GOT3 (cell line): Measurements from ENCODE around the gene CTDSP2.
A peak's percentile ranks its signal among the peaks of the same experiment; 100 is the strongest.
"Not testable (repeated sequence)": the region's sequence is repeated elsewhere in the genome, so short reads cannot be mapped to it uniquely, and the experiment has no call there.

ENCODE experiments used
- DNase-seq: peaks from one replicate; lab custom pipeline; 2025; ENCODE audit warnings: mixed read lengths; lab: John Stamatoyannopoulos, UW

The CTDSP2 gene, protein sequence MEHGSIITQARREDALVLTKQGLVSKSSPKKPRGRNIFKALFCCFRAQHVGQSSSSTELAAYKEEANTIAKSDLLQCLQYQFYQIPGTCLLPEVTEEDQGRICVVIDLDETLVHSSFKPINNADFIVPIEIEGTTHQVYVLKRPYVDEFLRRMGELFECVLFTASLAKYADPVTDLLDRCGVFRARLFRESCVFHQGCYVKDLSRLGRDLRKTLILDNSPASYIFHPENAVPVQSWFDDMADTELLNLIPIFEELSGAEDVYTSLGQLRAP

DNA sequence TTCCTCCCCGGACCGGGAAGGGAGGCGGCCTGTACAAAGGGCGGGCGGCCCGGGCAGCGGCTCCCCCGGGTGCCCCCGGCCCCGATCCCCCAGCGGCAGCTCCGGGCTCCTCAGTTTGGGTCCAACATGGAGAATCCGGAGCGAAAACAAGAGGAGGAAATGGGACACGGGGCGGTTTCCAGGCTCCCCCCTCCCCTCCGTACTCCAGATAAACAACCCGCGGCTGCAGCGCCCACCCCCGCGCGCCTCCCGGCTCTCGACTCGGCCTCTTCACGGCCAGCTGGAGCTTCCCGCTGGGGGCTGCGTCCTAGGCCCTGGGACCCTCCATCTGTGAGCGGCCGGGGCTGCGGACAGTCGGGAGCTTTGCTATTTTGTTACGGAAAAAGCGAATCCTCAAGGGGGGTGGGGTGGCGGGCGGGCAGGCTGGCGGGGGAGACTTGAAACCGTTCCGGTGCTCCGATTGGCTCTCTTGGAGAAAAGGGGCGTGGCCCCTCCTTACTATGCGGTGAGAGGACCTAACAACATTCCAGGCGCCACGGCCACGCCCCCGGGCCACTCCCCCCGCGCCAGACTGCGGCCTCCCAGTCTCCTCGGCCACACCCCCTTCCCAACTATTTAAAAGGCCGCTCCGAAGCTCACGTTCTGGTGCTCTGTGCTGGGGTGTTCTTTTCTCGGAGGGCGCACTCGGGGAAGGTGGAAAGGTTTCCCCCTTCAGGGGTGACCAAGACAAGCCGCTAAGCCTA, at the start of gene CTDSP2:
Gene CTDSP2, minus strand, starts transcription at position 153 of the 743 bp plus-strand sequence. CDS start 294 bp downstream, outside the sequence.
- peak; percentile 100 for DNase-seq

DNA sequence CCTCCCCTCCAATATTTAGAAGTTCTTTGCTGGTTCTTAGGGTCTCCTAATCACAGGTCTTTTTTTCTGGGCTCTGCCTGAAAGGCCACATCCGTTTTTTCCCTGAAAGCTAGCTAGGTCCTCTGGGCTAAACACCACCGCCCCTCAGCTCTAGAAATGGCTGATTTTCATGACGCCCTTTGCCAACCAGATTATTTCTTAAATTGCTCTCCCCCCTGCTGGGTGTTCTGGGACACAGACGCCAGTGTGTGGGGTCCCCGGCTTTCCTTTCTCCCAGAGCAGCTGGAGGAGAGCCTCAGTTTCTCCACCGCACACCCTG, 49.5 kb upstream of the CTDSP2 start:
- no peak for DNase-seq

DNA sequence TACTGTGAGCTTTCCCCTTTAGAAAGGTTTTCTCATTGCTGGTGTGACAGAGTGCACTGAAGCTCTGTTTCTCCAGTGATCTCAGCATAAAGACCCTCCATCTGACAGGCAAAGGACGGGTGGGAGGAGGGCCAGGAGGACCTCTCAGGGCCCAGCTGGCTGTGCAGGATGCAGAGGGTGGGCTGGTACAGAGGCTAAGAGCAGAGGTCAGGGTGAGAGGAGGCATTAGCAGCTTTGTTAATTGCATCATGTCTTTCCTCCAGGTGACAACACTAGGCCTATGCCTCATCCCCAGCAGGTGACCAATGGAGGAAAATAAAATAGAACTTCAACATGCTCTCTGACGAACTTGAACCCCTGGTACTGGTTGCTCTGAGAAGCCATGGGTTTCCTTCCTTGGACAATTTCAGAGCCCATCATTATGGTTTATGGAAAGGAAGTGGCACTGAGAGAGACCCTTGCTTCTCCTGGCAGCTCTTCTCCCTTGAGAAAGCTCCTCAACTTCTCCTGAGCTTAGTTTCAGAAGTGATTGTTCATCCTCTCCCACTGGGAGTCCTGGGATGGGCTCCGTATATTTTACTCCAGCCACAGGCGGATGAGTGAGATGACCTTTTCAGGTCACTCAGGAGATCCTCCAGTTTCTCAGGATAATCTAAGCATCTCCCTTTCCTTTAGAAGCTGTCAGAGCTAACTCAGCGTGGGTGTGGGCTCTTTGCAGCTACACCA, 49.0 kb upstream of the CTDSP2 start:
- DNase-seq = no peak

DNA sequence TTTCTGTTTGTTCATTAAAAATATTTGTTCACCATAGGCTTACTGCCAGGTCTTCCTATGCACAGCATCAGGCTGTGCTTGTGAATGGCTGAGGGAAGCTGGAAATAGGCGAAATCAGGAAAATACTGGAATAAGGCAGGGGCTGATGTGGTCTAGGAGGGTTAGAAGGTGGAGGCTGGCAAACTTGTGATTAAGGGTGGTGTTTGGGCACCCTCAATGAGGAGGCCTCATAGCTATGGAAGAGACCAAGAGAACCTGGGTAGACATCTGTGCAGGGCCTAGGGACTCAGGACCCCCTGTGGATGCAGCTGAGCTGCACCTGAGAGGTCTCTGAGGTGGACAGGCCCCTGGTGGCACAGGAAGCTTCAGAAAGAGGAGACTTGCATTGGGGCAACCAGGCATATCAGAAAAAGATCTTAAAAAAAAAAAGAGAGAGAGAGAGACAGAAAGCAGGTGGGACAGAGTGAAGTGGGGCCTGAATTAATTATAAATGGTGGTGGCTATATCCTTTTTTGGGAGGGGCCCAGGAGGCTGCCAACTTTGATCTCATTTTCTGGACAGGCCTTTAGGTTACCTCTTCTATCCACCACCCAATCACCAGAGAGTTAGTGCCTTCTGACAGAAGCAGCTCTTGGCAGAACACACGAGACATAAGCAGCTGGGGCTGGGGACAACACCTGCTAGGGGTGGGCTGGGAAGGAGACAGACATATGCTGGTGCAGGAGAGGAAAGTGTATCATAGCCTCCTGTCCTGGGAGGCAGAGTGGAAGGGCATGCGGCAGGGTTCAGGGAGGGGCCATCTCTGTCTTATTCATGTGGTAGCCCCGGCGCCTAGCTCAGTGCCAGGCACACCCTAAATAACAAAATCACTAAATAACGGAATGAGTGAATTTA, 48.1 kb upstream of the CTDSP2 start:
- DNase-seq = no peak

DNA sequence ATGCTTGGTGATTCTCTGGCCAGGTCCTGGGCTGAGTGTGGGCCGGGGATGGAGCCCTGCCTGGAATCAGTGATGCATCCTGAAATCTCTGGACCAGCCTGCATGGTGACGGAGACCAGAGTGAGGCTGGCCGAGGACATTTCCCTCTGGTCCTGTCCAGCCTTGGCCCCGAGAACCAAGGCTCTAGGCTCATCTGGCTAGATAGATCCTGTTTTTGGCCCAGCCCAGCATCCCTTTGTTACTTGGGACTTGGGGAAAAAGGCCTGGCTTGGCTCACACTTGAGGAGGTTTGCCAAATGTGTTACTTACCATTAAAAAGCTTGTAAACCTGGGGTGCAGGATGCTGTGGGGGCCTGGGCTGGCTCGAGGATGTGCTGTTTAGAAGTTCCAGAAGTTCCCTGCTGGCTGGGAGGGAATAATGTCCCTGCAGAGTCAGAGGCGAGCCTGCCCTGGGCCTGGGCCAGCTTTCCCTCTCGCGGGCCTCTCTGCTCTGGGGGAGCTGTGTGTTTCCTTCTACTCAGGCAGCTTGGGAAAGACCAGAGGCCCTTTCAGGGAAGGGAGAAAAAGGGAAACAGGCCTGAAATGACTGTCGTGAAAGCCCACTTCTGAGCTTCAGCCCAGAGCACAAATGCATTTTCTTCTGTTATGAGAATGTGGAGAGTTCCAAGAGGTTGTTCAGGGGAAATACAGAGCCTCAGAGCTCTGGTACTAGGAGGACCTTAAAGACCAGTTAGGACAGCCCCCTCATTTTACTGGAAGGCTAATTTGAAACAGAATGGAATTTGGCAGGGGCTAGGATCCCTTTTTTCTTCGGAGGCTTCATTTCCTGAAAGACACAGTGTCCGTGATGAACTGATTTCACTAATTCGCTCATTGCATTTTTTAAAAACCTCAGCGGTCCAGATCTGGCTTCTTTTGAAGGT, 47.2 kb upstream of the CTDSP2 start:
- DNase-seq = peak; percentile 100

DNA sequence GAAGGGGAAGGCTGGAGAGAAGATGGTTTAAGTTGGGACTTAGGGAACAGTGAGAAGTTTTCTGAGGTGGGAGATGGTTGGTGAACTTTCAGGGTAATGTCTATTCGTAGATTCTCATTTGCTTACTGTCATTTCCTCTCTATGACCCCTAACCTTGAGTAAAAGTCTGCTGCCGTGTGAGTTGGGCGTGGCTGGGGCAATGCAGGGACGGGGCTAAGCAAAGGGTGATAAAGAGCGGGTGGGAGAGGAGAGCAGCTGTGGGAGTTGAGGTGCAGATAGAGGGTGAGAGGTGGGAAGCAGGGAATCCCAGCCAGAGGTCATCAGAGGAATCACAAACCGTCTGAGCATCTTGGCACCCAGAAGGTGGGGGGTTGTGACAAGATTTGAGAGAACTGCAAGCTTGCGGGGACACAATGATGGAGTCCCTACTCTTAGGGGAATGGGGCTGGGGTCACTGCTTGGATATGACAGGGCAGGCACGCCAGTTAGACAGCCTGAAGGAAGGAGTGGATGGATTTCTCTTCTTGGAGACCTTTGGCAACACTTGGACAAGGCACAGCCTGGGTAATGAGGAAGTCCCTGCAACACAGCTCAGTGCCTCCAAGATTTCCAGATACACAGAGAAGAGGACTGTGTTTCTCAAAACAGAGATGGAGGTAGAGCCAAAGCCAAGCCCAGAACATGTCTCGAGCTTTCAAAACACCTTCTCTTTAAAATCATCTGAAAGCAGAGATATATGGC, 45.9 kb upstream of the CTDSP2 start:
- no peak for DNase-seq

DNA sequence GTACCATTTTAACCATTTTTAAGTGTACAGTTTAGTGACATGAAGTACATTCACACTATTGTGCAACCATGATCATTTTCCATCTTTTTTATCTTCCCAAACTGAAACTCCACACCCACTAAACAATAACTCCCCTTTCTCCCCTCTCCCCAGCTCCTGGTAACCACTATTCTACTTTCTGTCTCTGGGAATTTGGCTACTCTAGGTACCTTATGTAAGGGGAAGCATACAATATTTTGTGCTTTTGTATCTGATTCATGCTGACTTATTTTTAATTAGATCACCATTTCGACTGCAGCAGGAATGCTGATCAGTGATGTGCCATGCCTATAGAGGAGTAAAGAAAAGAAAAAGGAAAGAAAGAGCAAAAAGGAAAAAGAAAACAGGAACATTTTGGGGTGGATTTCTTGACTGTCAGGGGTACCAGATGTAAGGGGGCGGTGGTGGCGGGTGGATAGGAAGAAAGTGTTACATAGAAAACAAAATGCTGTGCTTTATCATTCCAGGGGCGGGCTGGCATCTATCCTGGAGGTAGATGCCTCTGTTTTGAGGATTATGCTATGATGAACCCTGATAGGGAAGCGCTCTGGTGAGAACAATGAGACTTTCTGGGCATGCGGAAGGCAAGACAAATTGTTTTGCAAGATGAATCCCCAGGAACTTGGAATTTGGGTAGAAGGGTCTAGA, 45.2 kb upstream of the CTDSP2 start:
- DNase-seq = no peak

DNA sequence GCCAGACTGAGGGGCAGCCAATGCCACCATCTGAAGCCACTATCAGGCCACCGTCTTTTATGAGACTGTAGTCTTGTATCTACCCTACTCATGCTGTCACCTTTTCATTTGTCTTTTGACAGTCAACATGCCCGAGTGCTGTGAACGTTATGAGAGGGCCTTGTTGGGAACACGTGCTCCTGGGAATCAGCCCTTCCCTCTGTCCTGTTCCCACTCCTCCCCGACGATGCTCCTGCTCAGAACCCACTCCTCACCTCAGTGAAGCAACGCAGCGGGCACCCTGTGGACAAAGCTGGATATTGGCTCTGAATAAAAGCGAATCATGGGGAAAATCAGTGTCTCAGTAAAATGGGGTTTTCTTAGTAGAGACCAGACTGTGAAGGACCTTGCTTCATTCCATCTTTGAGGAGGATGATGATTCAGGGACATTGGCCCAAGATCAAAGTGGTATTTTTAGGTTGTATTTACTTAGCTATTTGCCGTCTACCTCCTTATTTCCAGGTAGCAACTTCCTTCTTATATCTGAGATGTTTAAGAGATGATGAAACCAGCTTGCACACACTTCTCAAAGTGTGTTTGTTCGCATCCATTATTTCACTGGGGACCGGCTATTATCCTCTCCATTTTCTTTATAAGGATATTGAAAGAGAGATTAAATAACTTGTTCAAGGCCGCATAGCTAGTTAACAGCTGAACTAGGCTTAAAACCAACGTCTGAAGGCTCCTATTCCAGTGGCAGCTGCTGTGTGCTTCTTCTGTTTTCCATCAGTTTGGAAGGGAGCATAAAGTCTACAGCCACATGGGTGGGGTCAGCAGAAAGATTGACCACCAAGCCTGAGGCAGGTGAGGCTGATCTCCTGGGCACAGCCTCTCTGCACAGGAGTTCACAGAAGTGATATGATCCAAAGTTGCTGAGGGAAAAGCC, 43.9 kb upstream of the CTDSP2 start:
- DNase-seq = no peak

DNA sequence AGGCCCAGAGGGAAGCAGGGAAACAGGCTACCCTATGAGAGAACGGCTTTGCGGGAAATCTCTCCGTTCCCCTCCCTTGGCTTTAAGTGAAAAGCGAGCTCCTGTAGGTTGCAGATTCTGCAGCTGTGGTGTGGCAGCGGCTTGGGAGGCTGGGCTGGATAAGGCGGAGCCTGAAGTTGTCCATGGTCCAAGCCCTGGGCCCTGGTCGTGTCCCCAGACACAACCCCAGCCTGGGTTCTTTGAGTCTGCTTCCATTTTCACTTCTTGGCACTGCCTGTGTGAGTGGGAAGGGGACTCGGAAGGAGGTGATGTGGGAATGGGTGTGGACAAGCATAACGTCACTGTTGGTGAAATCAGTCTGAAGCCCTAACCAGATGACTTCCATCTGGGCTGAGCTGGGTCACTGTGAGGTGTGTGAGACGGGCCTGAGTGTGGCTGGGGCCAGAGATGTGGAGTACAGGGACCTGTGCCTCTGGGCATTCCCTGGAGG, 43.0 kb upstream of the CTDSP2 start:
- DNase-seq = peak; percentile 97

DNA sequence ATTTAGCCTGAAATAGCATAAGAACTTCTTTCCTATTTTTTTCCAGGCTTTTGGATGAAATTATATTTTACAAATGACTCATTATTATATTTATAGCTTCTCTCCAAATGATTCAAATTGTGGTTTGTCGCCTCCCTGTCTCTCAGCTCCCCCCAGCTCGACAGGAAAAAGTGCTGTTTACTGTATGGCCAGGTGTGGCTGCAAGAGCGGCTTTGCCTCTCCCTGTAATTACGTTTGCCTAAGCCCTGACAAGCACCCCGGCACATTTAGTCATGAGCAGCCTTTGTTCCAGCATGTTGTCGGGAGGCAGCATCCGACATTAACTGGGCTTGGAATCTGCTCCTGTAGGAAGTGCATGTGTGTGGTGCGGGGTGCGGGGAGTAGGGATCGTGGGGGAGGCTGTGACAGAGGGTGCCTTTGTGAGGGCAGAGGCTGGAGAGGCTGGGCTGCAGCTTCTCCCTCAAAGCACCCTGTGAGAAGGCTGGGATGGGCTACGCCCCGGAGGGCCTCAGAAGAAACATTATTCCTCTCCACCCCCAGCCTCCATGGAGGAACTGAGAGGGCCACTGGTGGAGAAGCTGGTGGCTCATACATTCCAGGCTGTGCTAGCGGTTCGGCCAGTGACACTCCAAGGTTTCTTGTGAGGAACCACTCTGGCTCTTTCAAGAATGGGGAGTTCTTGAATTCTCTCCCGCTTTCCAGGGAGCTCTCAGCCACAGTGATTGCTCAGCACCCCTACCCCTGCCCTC, 42.1 kb upstream of the CTDSP2 start:
- DNase-seq = no peak

DNA sequence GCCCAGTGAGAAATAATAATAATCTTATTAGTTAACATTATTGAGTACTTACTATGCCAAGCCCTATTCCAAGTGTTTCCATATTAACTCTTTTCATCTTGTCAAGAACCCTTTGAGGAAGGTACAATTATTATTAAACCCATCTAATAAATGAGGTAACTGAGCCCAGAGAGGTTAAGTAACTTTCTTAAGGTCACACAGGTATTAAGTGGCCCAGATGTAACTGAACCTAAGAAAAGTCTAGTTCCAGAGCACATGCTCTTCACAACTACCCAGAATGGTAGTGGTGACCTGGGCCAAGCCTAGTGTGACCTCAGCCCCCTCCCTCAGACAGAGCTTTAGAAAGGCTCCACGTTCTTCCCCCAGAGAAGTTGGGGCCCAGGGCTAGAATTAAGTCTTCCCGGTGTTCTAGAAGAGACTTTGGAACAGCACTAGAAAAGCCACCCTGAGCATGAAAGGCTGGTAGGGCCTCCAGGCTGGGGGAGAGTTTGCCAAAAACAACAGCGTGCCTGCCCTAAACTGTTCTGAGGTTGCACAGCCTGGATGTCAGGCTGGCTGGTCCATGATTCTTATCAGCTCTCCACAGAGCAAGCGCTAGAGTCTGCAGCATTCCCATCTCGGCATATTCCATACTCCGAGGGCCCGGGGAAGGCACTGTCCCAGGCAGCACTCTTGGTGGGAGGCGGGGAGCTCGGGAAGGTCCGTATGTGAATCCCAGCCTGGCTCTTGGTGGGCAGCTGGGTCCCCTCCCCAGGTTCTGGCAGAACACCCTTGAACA, 41.3 kb upstream of the CTDSP2 start:
- no peak for DNase-seq

DNA sequence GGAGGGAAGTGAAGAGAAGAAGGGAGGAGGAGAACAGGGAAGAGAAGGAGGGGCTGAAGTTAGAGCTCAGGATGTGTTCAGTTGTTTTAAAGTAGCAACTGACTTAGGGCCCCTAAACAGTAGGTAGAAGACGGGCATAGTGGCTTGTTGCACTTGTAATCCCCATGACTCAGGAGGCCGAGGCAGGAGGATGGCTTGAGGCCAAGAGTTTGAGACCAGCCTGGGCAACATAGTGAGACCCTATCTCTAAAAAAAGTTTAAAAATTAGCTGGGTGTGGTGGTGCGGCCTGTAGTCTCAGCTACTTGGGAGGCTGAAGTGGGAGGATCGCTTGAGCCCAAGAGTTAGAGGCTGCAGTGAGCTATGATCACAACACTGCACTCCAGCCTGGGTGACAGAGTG, 40.4 kb upstream of the CTDSP2 start:
- not testable (repeated sequence) for DNase-seq

DNA sequence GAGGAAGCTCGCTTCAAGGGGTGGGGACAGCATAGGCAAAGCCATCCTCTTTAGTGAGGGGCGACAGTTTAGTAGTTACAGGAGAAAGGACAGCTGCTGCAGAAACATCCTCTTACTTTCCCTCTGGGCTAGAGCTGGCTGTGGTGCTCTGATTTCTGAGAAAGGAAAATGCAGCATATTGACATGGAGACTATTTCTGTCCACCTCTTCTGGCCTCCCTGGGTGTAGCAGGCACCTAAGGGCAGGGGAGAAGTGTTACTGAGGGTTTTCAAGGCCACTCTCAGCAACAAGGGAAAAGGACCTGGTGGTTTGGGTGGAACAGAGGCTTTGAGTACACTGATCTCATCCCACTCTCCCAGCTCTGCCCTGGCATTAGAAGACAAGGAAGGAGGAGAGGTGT, 40.0 kb upstream of the CTDSP2 start:
- no peak for DNase-seq

DNA sequence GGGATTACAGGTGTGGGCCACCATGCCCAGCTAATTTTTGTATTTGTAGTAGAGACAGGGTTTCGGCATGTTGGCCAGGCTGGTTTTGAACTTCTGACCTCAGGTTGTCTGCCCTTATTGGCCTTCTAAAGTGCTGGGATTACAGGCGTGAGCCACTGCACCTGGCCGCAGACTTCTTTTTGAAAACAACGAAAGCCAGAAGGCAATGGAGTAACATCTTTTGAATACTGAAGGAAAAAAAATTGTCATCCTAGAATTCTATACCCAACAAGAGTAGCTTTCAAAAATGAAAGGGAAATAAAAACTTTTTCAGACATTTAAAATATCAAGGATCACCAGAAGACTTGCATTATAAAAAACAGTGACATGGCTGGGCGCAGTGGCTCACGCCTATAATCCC, 38.7 kb upstream of the CTDSP2 start:
- DNase-seq = no peak

DNA sequence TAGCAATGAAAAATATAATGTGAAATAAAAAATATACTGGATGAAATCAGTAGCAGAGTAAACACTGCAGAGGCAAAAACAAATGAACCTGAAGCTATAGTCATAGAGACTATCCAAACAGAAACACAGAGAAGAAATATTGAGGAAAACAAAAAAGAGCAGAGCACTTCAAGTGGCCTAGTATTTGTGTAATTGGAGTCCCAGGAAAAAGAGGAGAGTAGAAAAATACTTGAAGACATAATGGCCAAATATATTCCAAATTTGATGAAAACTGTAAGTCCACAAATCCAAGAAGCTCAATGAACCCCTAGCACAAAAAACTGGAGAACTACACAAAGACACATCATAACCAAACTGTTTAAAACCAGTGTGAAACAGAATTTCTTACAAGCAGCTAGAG, 37.2 kb upstream of the CTDSP2 start:
- no peak for DNase-seq

DNA sequence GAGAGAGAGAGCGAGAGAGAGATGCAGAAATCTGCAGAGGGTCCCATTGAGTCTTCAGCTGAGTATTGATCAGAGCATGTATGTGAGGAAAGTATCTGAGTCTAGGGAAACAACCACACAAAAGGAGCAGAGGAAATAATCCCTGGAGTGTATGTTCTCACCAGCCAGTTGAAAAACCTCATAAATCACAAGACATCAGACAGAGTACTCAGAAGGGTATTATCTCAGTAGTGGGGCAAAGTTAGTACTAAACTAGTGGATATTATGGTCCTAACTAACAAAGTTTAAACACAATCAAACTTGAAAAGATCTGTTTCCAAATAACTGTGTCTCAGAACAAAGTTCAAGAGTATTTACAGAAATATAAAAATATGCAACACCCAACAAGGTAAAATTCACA, 36.5 kb upstream of the CTDSP2 start:
- no peak for DNase-seq

DNA sequence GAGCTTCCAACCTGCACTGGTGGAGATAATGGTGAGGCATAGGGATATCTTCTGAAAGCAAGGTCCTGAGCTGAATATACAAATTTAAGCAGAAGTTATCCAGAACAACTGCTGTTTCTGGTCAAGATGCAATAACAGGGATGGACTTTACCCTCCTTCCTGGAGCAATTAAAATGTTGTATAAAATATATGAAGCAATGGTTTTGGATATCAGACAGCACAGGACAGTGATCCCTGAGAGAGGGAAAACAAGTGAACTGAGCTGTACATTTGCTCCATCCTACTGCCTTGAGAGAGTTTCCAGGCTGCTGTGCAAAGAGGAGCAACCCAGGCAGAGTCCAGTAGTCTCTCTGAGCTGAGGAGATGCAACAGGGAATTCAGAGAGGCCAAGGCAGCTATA, 36.0 kb upstream of the CTDSP2 start:
- no peak for DNase-seq
